ENCODE results near the gene FRAS1. TPM values are rescaled to one million over a fixed set of nuclear protein-coding genes. Genes with fewer than 3 reads are reported as not detected.

FRAS1 gene
- total RNA-seq, 1 experiment from 2014 or later: 2.1 TPM

GRCh38 chr4:78119698-78120097 is 62.6 kb downstream of the FRAS1 start:
- no peak for DNase-seq (ENCODE audit: low read depth)

GRCh38 chr4:78120144-78120880 is 63.2 kb downstream of the FRAS1 start:
- DNase-seq (ENCODE audit: low read depth): no peak

- no peak for DNase-seq (ENCODE audit: low read depth)
Observed at GRCh38 chr4:78121338-78121904, 64.3 kb downstream of the FRAS1 start.

- peak; percentile 14 for DNase-seq (ENCODE audit: low read depth)
Observed at GRCh38 chr4:78125834-78126331, 68.8 kb downstream of the FRAS1 start.

- DNase-seq (ENCODE audit: low read depth): no peak
Observed at GRCh38 chr4:78129383-78130108, 72.4 kb downstream of the FRAS1 start.

- no peak for DNase-seq (ENCODE audit: low read depth)
Observed at GRCh38 chr4:78131403-78131802, 74.3 kb downstream of the FRAS1 start.

- no peak for DNase-seq (ENCODE audit: low read depth)
Observed at GRCh38 chr4:78136109-78137081, 79.3 kb downstream of the FRAS1 start.

GRCh38 chr4:78137532-78137931 is 80.4 kb downstream of the FRAS1 start:
- DNase-seq (ENCODE audit: low read depth): no peak

- DNase-seq (ENCODE audit: low read depth): no peak
Observed at GRCh38 chr4:78138252-78138651, 81.1 kb downstream of the FRAS1 start.

GRCh38 chr4:78143634-78144033 is 86.5 kb downstream of the FRAS1 start:
- no peak for DNase-seq (ENCODE audit: low read depth)

GRCh38 chr4:78145008-78145407 is 87.9 kb downstream of the FRAS1 start:
- DNase-seq (ENCODE audit: low read depth): no peak

- no peak for DNase-seq (ENCODE audit: low read depth)
Observed at GRCh38 chr4:78145622-78146021, 88.5 kb downstream of the FRAS1 start.

GRCh38 chr4:78149751-78150542 is 92.8 kb downstream of the FRAS1 start:
- no peak for DNase-seq (ENCODE audit: low read depth)

GRCh38 chr4:78150543-78150864 is 93.4 kb downstream of the FRAS1 start:
- no peak for DNase-seq (ENCODE audit: low read depth)

- DNase-seq (ENCODE audit: low read depth): no peak
Observed at GRCh38 chr4:78152795-78153194, 95.7 kb downstream of the FRAS1 start.

- no peak for DNase-seq (ENCODE audit: low read depth)
Observed at GRCh38 chr4:78154972-78155590, 98.0 kb downstream of the FRAS1 start.

GRCh38 chr4:78155616-78156105 is 98.5 kb downstream of the FRAS1 start:
- peak; percentile 70 for DNase-seq (ENCODE audit: low read depth)

- no peak for DNase-seq (ENCODE audit: low read depth)
Observed at GRCh38 chr4:78156520-78156919, 99.4 kb downstream of the FRAS1 start.

GRCh38 chr4:78162342-78162741 is 105.2 kb downstream of the FRAS1 start:
- DNase-seq (ENCODE audit: low read depth): no peak

- DNase-seq (ENCODE audit: low read depth): no peak
Observed at GRCh38 chr4:78162821-78163220, 105.7 kb downstream of the FRAS1 start.
